A673 (cell line): ENCODE measurements around the gene FAM209B.

Source experiments
- CTCF ChIP-seq: fragments of 300-800, 200-600 bp; sonication (generic); conservative IDR thresholded peaks from 2 replicates; pipeline ENCODE4 v1.5.1; 2017; ENCODE audit warnings: low read depth, mild to moderate bottlenecking, antibody characterized with exemption, low read length, moderate library complexity, mixed read lengths
- EZH2 ChIP-seq: fragments of 200-600 bp; sonication (generic); IDR thresholded peaks from 2 replicates; pipeline ENCODE4 v1.6.1; 2017; ENCODE audit warnings: borderline replicate concordance, low read depth, mild to moderate bottlenecking, mixed read lengths, antibody characterized with exemption, low read length; ENCODE audit not compliant: poor library complexity, severe bottlenecking

DNA sequence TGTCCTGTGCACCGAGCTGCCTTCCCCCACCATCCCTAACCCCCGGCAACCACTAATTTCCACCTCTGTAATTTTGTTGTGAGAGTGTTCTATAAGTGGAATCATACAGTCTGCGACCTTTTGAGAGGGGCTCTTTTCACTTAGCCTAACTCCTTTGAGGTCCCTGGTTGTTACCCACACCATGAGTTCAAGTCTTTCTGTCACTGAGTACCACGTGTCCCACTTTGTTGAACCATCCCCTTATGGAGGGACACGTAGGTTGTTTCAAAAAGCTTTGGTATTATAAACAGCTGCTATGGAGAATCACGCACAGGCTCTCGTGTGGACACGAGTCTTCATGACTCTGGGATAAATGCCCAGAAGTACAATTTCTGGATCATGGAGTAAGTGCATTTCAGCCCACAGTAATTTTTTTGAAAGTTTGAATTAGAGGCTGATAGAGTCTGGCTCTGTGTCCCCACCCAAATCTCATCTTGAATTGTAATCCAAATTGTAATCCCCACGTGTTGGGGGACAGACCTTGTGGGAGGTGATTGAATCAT, 9.5 kb downstream of the FAM209B start:
- TF ChIP-seq EZH2, result no peak
- TF ChIP-seq CTCF, result no peak
